ENCODE measurements around the gene EXOC5. TPM values are rescaled to one million over a fixed set of nuclear protein-coding genes. Genes with fewer than 3 reads are reported as not detected.

Gene EXOC5
- 27.3 and 33.0 TPM in 2 replicates for total RNA-seq (2014; rRNA removed; shearing (Covaris generic))

GRCh38 chr14:57268161-57269069 is at the start of gene EXOC5, which contains the start of gene AP5M1:
Gene EXOC5 (minus strand): TSS chr14:57268905. CDS start chr14:57268648, 257 bp downstream.
Gene AP5M1 (plus strand): TSS chr14:57268971. CDS start chr14:57269315, 344 bp downstream.

Other genes with a start within 250 kb of the EXOC5 start
- gene AP5M1, start 66 bp upstream of the EXOC5 start, total RNA-seq (2014; rRNA removed; shearing (Covaris generic)), result 4.7 and 6.1 TPM in 2 replicates
- gene NAA30, start 121.7 kb upstream of the EXOC5 start, total RNA-seq (2014; rRNA removed; shearing (Covaris generic)), result 5.2 and 5.7 TPM in 2 replicates
- not detected in 2 replicates for gene CCDC198, start 225.0 kb upstream of the EXOC5 start, total RNA-seq (2014; rRNA removed; shearing (Covaris generic))

Data from A375 (cell line).